SK-N-SH (cell line): ENCODE data around the gene CA10. TPM values are rescaled to one million over a fixed set of nuclear protein-coding genes. Genes with fewer than 3 reads are reported as not detected.

Experiments
- CTCF ChIA-PET: fragments of 300-600, 350-600 bp; formaldehyde crosslinking; extraction: SDS; loops from one replicate; lab custom pipeline; 2021; lab: Yijun Ruan, JAX
- POLR2A ChIA-PET: fragments of 350-600 bp; sonication (Branson Sonifier 250); formaldehyde crosslinking; extraction: SDS; loops from one replicate; lab custom pipeline; 2020; ENCODE audit warnings: antibody characterized with exemption, inconsistent platforms; lab: Yijun Ruan, JAX
- DNase-seq: peaks from one replicate; pipeline ENCODE4 v3.0.0; 2012
- H2AFZ ChIP-seq: fragments of 200-600 bp; sonication (generic); 2 replicates; pipeline ENCODE4 v1.8.1; 2016; ENCODE audit warnings: antibody characterized with exemption, mild to moderate bottlenecking, low read depth
- H3F3A ChIP-seq: fragments of 200-600 bp; sonication (generic); replicated peaks from 2 replicates; pipeline ENCODE3; 2016; ENCODE audit warnings: antibody characterized with exemption, mild to moderate bottlenecking; ENCODE audit not compliant: insufficient read depth
- H3K27ac ChIP-seq, 2 experiments: fragments of 200-500 bp in 1 of 2; fragments of 200-600 bp in 1 of 2; sonication (Bioruptor generic) in 1 of 2; sonication (generic), shearing (Covaris generic) in 1 of 2; 2 replicates each; pipeline versions ENCODE4 v1.5.1 to v1.6.1; 2014 to 2016; ENCODE audit warnings: low read depth in 2 of 2, inconsistent platforms in 1 of 2, low read length in 1 of 2, mild to moderate bottlenecking in 1 of 2, mixed read lengths in 1 of 2
- H3K27me3 ChIP-seq: fragments of 200-600 bp; sonication (generic), shearing (Covaris generic); 2 replicates; pipeline ENCODE4 v1.6.1; 2016; ENCODE audit warnings: mixed run types; ENCODE audit not compliant: insufficient read depth
- H3K36me3 ChIP-seq, 2 experiments: fragments of 200-500 bp in 1 of 2; fragments of 200-600 bp in 1 of 2; sonication (Bioruptor generic) in 1 of 2; sonication (generic) in 1 of 2; replicated peaks in 1 of 2; 2 replicates each; pipeline versions ENCODE3 to v1.5.1; 2014 to 2016; ENCODE audit warnings: low read length in 1 of 2, mild to moderate bottlenecking in 1 of 2; ENCODE audit not compliant: insufficient read depth in 2 of 2, control insufficient read depth in 1 of 2
- H3K4me1 ChIP-seq, 2 experiments: fragments of 200-500 bp in 1 of 2; fragments of 200-600 bp in 1 of 2; sonication (Bioruptor generic) in 1 of 2; sonication (generic), shearing (Covaris generic) in 1 of 2; 2 replicates each; pipeline versions ENCODE4 v1.5.1 to v1.6.1; 2014 to 2016; ENCODE audit warnings: low read depth in 1 of 2, low read length in 1 of 2, mixed run types in 1 of 2; ENCODE audit not compliant: insufficient read depth in 2 of 2, control insufficient read depth in 1 of 2
- H3K4me2 ChIP-seq: fragments of 200-600 bp; sonication (generic), shearing (Covaris generic); 2 replicates; pipeline ENCODE4 v1.6.1; 2017; ENCODE audit warnings: mixed run types
- H3K4me3 ChIP-seq, 2 experiments: fragments of 200-500 bp in 1 of 2; fragments of 200-600 bp in 1 of 2; sonication (Bioruptor generic) in 1 of 2; sonication (generic), shearing (Covaris generic) in 1 of 2; 2 replicates each; pipeline versions ENCODE4 v1.5.1 to v1.8.1; 2014 to 2016; ENCODE audit warnings: low read depth in 2 of 2, inconsistent platforms in 1 of 2, low read length in 1 of 2, mild to moderate bottlenecking in 1 of 2, mixed read lengths in 1 of 2, moderate library complexity in 1 of 2
- H3K79me2 ChIP-seq: fragments of 200-600 bp; sonication (generic); 2 replicates; pipeline ENCODE4 v1.8.1; 2017; ENCODE audit warnings: mild to moderate bottlenecking; ENCODE audit not compliant: insufficient read depth
- H3K9ac ChIP-seq: fragments of 200-600 bp; sonication (generic); 2 replicates; pipeline ENCODE4 v1.6.1; 2017; ENCODE audit warnings: mixed run types
- H3K9me2 ChIP-seq: fragments of 200-600 bp; sonication (generic); 2 replicates; pipeline ENCODE4 v1.6.1; 2017; ENCODE audit warnings: mixed run types
- H3K9me3 ChIP-seq: fragments of 200-600 bp; sonication (generic); 2 replicates; pipeline ENCODE4 v1.6.1; 2017; ENCODE audit warnings: mixed run types, mild to moderate bottlenecking, moderate library complexity
- H4K20me1 ChIP-seq: fragments of 200-600 bp; sonication (generic); 2 replicates; pipeline ENCODE4 v1.6.1; 2017; ENCODE audit warnings: mild to moderate bottlenecking, mixed run types; ENCODE audit not compliant: insufficient read depth
- CTCF ChIP-seq: fragments of 200-600 bp; sonication (generic); IDR thresholded peaks from 2 replicates; pipeline ENCODE4 v1.6.1; 2017; ENCODE audit warnings: antibody characterized with exemption, mild to moderate bottlenecking, moderate library complexity
- ELF1 ChIP-seq: IDR thresholded peaks from 2 replicates; pipeline ENCODE4 v1.4.0; 2012
- EP300 ChIP-seq, 2 experiments: IDR thresholded peaks; 2 replicates each; pipeline versions ENCODE4 v1.4.0 to v1.6.1; 2012; ENCODE audit warnings: borderline replicate concordance in 1 of 2, low read depth in 1 of 2, low read length in 1 of 2
- FOSL2 ChIP-seq: IDR thresholded peaks from 2 replicates; pipeline ENCODE4 v1.4.0; 2012; ENCODE audit warnings: low read depth, mild to moderate bottlenecking, moderate library complexity, borderline replicate concordance
- FOXM1 ChIP-seq: IDR thresholded peaks from 2 replicates; pipeline ENCODE4 v1.4.0; 2012; ENCODE audit warnings: low read depth, mild to moderate bottlenecking
- IRF3 ChIP-seq: fragments of 150-350 bp; IDR thresholded peaks from 2 replicates; pipeline ENCODE4 v1.6.1; 2016; ENCODE audit warnings: mild to moderate bottlenecking, low read depth, low read length
- JUND ChIP-seq: IDR thresholded peaks from 2 replicates; pipeline ENCODE4 v1.4.0; 2012
- NFIC ChIP-seq: IDR thresholded peaks from 2 replicates; pipeline ENCODE4 v1.4.0; 2012; ENCODE audit warnings: borderline replicate concordance
- NRF1 ChIP-seq: IDR thresholded peaks from 2 replicates; pipeline ENCODE4 v1.6.1; 2012; ENCODE audit warnings: low read depth, mild to moderate bottlenecking, low read length
- POLR2AphosphoS5 ChIP-seq: IDR thresholded peaks from 2 replicates; pipeline ENCODE4 v1.6.1; 2012; ENCODE audit warnings: low read depth, low read length
- RCOR1 ChIP-seq: fragments of 150-350 bp; IDR thresholded peaks from 2 replicates; pipeline ENCODE4 v1.6.1; 2017; ENCODE audit warnings: antibody characterized with exemption, low read length
- REST ChIP-seq: IDR thresholded peaks from 2 replicates; pipeline ENCODE4 v1.6.1; 2012; ENCODE audit warnings: mild to moderate bottlenecking, low read depth, low read length, moderate library complexity
- RFX5 ChIP-seq: IDR thresholded peaks from 2 replicates; pipeline ENCODE4 v1.6.1; 2012; ENCODE audit warnings: mild to moderate bottlenecking, improper control_type of control experiment, low read length
- TCF12 ChIP-seq: IDR thresholded peaks from 2 replicates; pipeline ENCODE4 v1.4.0; 2012
- TEAD4 ChIP-seq: IDR thresholded peaks from 2 replicates; pipeline ENCODE4 v1.4.0; 2012; ENCODE audit warnings: mild to moderate bottlenecking, borderline replicate concordance; ENCODE audit not compliant: insufficient read depth
- YY1 ChIP-seq: IDR thresholded peaks from 2 replicates; pipeline ENCODE4 v1.4.0; 2012; ENCODE audit warnings: low read depth, mild to moderate bottlenecking
- ZBTB33 ChIP-seq: IDR thresholded peaks from 2 replicates; pipeline ENCODE4 v1.4.0; 2012; ENCODE audit warnings: low read depth, borderline replicate concordance
- WGBS: methylation state at CpG from one replicate; pipeline ENCODE4 v1.1.6; 2017; ENCODE audit warnings: low lambda C conversion rate; 5-methylcytosine and 5-hydroxymethylcytosine counted together
- polyA plus RNA-seq, 3 experiments: library from polyadenylated mRNA; depleted of rRNA; stranded (reverse); fragments of >200 nt; gene quantifications; 2 replicates each; pipeline ENCODE4 v1.2.3, GENCODE V29; 2012

CA10 gene
- polyA plus RNA-seq, 1 of the 3 experiments (the other 2 are of a cell fraction) = not detected

GRCh38 chr17:51721730-51722129 lies 436.8 kb downstream of the CA10 start:
- TF ChIP-seq CTCF (no peak), YY1 (no peak), RFX5 (no peak), FOSL2 (no peak), EP300 (IDR thresholded peaks at IDR 0.05; ENCODE audit: borderline replicate concordance in 1 of 2, low read depth in 1 of 2, low read length in 1 of 2) (no peak), IRF3 (no peak)
- Histone ChIP-seq H3K9me2 (no peaks in the 10 kb centered on the region), H3K4me2 (no peak overlapping the region), H3K27ac (no peak overlapping the region), H3K4me3 (no peak overlapping the region), H3K79me2 (no peaks in the 10 kb centered on the region), H2AFZ (no peak overlapping the region), H3K4me1 (peaks cover 0 to 3% of the 10 kb centered on the region in 2 experiments; a peak in 1 of 4 replicates), H3K9ac (no peak overlapping the region), H3K9me3 (no peaks in the 10 kb centered on the region), H3F3A (no peaks in the 10 kb centered on the region), H3K36me3 (no peaks in the 10 kb centered on the region), H3K27me3 (no peaks in the 10 kb centered on the region), H4K20me1 (no peaks in the 10 kb centered on the region)
- ChIA-PET POLR2A (no interaction called here), CTCF (no interaction called here)
- DNase-seq = no peak
- WGBS = 40% methylated on average over 5 of the region's 5 CpGs

- Histone ChIP-seq H3K27me3 (no peaks in the 10 kb centered on the region), H3F3A (no peaks in the 10 kb centered on the region), H3K4me1 (peaks cover 0 to 3% of the 10 kb centered on the region in 2 experiments; a peak in 1 of 4 replicates), H3K9ac (no peak overlapping the region), H3K4me3 (no peak overlapping the region), H3K36me3 (no peaks in the 10 kb centered on the region), H3K9me3 (no peaks in the 10 kb centered on the region), H2AFZ (no peak overlapping the region), H3K9me2 (no peaks in the 10 kb centered on the region), H4K20me1 (no peaks in the 10 kb centered on the region), H3K4me2 (no peak overlapping the region), H3K27ac (no peak overlapping the region), H3K79me2 (no peaks in the 10 kb centered on the region)
- ChIA-PET POLR2A (no interaction called here), CTCF (interaction anchor here (1.0 kb wide), 1 partner anchor 30 kb away, joined by 3 read pairs; no protein-coding TSS in a partner anchor)
- no peak for DNase-seq
- TF ChIP-seq POLR2AphosphoS5 (no peak), REST (no peak), ZBTB33 (no peak), CTCF (no peak), RCOR1 (no peak), ELF1 (no peak), YY1 (no peak), TCF12 (no peak), FOXM1 (no peak), TEAD4 (no peak), NFIC (no peak), JUND (no peak), NRF1 (no peak)
Measured at GRCh38 chr17:51720439-51720838, 438.1 kb downstream of the CA10 start.
